ENCODE measurements around the gene PDE6H.

The PDE6H gene

DNA sequence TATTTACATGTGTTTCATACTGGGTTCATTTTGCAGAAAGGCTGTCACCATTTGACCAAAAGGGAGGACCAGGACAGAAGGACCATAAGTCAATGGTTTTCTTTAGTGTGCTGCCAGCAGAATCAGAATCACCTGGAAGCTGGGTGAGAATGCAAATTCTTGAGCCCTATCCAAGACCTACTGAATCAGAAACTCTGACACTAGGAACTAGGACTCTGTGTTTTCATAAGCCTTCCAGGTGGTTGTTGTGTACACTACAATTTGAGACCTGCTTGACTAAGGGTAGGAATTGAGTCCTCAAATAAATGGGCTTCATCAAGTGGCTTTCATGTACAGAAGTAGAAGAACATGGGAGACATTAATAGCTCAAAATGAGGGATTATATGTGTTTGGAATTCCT is 32.2 kb downstream of the PDE6H start:
- no peak for DNase-seq

DNA sequence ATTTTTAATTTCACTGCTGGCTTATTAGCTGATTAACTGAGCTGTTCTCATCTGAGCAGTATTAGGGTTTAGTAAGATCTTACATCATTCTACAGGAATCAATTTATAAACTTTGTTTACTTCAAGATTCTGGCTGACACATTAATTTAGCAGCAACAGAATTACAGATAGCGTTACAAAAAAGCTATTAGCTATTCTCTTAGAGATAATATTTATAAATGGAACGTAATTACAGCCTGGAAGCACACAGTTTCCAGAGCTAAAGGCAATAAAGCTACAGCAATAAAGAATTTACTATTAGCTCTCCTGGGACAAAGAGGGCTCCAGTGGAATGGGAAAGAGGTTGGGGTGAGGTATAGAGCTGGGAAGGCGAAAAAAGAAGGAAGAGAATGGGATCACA is 34.7 kb downstream of the PDE6H start:
- DNase-seq, result no peak

DNA sequence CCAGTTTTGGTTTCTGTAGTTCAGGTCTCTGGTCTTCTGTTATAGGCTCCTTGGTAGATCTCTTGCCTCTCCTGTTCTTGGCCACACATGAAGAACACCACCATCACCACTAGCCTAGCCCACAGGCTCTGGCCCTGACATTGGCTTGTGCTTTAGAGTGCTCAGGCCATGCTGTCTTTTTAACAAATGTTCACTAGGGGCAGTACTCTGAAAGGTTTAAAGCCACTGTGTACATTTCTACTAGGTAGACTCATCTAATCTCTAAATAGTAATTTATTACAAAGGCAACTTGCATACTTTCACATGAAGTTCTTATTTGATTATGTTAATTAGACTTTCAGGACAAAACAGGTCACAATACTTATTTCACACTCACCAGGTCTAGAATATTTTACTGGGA is 38.3 kb downstream of the PDE6H start:
- DNase-seq, result no peak

DNA sequence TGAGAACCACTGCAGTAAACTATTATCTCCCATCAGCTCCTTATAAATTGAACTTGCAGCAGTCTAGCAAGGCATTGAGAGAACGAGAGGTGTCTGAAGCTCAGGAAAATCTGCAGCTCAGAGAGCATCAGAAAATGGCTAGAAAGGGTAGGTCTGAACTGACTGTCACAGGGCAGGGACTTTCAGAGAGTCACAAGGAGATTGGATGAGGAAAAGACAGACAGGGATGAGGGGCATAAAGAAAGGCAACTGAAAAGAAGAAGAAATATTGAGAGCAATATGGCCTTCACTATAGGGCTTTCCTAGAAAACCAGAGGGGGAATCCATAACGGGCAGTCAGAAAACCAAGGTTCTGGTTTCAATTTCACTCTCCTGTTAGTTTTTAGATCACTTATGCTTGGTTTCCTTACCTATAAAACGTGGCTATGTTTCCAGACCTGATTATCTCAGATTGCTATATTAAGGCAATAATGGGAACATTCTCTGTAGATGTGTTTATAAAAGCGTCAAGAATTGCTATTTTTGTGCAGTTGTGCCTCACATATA is 40.9 kb downstream of the PDE6H start:
- no peak for DNase-seq

DNA sequence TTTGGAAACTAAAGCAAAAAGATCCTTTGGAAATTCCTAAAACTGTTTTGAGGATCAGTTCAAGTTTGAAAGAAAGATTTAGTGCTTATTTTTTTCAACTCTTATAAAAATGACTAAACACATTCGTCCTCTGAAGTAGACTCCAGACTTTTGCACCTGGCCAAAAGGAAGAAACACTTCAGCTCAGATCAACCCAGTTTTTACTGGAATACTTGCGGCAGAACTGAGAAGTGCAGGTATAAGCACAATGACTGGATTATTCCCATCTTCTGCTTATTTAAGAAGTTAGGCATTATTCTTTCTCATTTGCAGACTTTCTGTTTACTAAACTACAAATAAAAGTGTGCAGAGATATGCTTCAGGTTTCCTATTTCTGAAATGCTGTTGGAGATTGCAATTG is 41.9 kb downstream of the PDE6H start:
- DNase-seq, result no peak

DNA sequence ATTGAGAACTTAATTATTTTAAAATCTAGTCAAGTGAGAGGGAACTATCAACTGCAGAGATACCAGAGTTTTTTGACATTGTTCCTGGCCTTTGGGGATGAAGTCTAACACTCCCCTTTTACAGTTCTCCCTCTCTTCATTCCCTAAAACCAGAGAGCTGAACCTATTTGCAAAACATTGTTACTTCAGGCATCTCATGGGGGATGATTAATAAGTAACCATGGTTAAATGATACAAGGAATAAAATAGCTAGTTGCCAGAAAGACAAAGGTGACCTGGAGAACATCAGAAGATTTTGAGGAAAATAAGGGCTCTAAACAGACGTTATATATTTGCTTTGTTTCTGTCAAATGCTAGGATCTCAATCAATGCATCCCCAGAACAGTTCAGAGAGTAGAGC is 42.3 kb downstream of the PDE6H start:
- no peak for DNase-seq

DNA sequence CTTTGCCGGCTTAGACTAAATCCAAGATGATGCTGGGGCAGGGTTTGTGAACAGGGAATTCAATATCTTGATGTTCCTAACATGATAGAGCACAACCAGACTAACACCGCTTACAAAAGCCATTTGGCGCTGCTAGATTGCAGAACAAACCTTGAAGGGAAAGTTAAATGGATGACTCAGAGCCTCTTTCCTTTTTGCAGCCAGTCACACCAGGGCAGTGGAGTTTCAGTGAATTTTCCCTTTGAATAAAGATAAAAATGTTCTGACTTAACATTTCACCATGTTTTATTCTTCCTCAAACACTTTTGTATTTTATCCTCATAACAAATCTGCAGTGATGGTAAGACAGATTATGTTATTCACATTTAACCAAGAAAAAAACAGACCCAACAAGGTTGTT is 47.3 kb downstream of the PDE6H start:
- no peak for DNase-seq
